Subcutaneous adipose tissue (tissue), 4 donors: ENCODE measurements around the gene AQR. TPM values are rescaled to one million over a fixed set of nuclear protein-coding genes. Genes with fewer than 3 reads are reported as not detected.

Source experiments
- CTCF ChIP-seq: fragments of 450-650 bp; IDR thresholded peaks from one replicate; pipeline ENCODE4 v1.5.1; 2016; ENCODE audit warnings: low read depth, mild to moderate bottlenecking, control low read depth, antibody characterized with exemption, moderate library complexity
- total RNA-seq, 4 donors: library from RNA; depleted of rRNA; stranded (reverse); fragments of >200 nt; gene quantifications; one replicate each; pipeline ENCODE4 v1.1.0, GENCODE V29; 2016

Gene AQR
- total RNA-seq, 4 donors from 2014 or later: 23.4 to 32.8 (median 26.5) TPM

DNA sequence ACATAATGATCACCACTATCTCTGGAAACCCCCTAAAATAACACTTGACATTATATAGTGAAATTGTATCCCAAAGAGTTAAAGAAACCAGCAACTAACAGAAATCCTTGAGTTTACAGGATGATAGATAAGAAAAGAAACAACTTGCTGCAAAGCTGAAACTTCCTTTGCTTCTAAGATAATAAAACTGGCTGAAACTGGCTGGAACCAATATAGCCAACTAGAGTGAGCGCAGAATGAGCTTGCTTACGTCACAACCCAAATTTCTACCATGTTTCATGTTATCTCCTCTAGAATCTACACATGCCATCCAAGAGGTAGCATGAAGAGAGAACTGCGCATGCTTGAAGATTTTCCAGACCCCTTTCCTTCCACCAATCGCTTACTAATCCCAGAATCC, 90.4 kb downstream of the AQR start:
- no peak for TF ChIP-seq CTCF

- TF ChIP-seq CTCF: no peak
Observed at GRCh38 chr15:34876640-34877039, 92.9 kb downstream of the AQR start.

- TF ChIP-seq CTCF: no peak
Observed at GRCh38 chr15:34869110-34869509, 100.4 kb downstream of the AQR start.

DNA sequence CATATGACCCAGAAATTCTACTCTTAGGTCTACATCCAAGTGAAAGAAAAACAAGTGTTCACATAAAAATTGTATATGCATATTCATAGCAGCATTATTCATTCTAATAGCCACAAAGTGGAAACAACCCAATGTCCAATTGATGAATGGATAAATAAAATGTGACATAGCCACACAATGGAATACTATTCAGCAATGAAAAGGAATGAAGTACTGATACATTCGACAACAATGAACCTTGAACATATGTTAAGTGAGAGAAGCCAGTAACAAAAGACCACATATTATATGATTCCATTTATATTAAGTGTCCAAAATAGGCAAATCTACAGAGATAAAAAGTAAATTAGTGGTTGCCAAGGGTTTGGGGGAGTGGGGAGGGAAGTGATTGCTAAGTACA, 104.0 kb downstream of the AQR start:
- TF ChIP-seq CTCF: no peak

DNA sequence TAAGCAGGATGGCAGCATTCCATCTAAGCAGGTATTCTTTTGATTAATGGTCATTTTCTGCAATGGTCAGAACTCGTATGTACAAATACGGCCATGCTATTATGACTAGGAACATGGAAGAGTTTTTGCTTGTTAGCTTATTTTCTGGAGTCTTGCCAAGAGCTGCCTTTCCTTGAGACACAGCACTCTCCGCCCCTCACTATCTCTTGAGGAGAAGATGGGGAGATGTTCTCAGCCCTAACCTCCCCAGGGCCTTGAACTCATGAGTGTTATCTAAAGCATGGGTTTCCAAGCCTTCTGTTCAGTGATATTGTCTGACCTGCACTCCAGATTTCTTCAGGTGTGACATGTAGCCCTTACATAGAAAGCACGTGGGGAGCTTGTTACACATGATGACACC, 108.3 kb downstream of the AQR start:
- no peak for TF ChIP-seq CTCF

DNA sequence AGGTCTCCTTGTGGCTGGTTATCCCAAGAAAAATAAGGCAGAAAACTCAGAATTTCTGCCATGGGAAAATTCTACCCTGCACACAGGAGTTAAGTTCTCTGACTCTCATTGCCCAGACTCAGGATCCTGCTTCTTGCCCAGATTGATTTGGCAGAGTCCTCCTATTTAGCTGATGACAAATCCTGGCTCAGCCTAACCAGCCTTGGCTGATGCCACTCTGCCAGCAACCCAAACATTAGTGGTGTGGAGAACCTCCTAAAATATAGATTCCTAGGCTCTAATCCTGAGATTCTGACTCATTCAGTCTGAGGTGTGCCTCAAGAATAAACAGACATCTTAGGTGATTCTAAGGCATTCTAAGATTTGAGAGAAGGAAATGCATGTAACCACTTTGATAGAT, 113.6 kb downstream of the AQR start:
- TF ChIP-seq CTCF: no peak

- no peak for TF ChIP-seq CTCF
Observed at GRCh38 chr15:34855413-34855812, 114.1 kb downstream of the AQR start.

- TF ChIP-seq CTCF: no peak
Observed at GRCh38 chr15:34854232-34854631, 115.3 kb downstream of the AQR start.
